ENCODE data around the gene DMD. TPM values are rescaled to one million over a fixed set of nuclear protein-coding genes. Genes with fewer than 3 reads are reported as not detected.

The DMD gene
- total and polyA plus RNA-seq, 2 of the 13 experiments (the other 11 are each of a cell fraction or from before 2014, with no cell fraction given), result 17.6 to 25.9 TPM

DNA sequence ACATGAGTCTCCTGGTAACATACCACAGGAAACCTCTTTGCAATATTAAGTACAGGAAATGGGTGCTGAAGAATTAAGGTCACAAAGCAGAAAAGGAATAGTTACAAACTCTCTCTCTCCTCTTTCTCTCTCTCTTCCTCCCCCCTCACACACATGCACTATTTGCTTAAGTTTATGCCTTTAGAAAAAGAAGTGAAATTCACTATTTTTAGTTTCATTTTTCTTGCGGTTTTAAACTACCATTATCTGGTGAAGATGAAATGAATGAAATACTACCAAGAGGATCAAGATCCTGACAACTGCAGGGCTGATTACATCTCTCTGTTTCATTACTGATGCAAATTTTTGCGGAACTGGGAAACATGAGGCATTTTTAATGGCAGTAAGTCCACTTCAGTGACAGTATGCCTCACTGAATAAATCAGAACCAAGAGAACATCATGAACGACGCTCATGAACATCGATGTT lies 2075.2 kb downstream of the DMD start:
- ChIA-PET POLR2A (no interaction called here), CTCF (ENCODE audit: low intra/inter-chr PET ratio, low total read pairs) (no interaction called here)
- no peak overlapping the region for H3K4me2 ChIP-seq (ENCODE audit: low read depth, low read length)
- no TSS peak for BruUV-seq (replicated peaks)
- no peak overlapping the region for H2AFZ ChIP-seq (ENCODE audit: low read length)
- in situ Hi-C loops (cut with HindIII; ENCODE audit: extremely low pct_ligation_motif_present, low pct_unique_long_range_greater_than_20kb), result no loop called here
- FAIRE-seq, result no peak
- no peaks in the 10 kb centered on the region for H3K9me3 ChIP-seq (ENCODE audit: low read length)
- H3K4me3 ChIP-seq (replicated peaks in 1 of 3; ENCODE audit: insufficient read depth in 1 of 3, low read depth in 2 of 3, low read length in 3 of 3), result no peak overlapping the region
- WGBS (ENCODE audit: low lambda C conversion rate), result 96% methylated on average over 5 of the region's 5 CpGs
- no peak for ATAC-seq
- no peaks in the 10 kb centered on the region for H4K20me1 ChIP-seq (ENCODE audit: insufficient read depth, low read length)
- no peaks in the 10 kb centered on the region for H3K79me2 ChIP-seq (ENCODE audit: insufficient read depth, low read length)
- H3K27me3 ChIP-seq (ENCODE audit: control insufficient read depth in 1 of 2, insufficient read depth in 2 of 2, low read length in 2 of 2), result no peaks in the 10 kb centered on the region
- no peak overlapping the region for H3K9ac ChIP-seq (ENCODE audit: insufficient read depth, low read depth, low read length)
- TF ChIP-seq TBL1XR1 (IDR thresholded peaks at IDR 0.05; ENCODE audit: borderline replicate concordance, low read length, partially characterized antibody), result no peak
- no peak for TF ChIP-seq FOXA3 (CRISPR knock-in tag; IDR thresholded peaks at IDR 0.05)
- H3K36me3 ChIP-seq (replicated peaks in 1 of 2; ENCODE audit: control insufficient read depth in 1 of 2, insufficient read depth in 2 of 2, low read length in 2 of 2), result peaks cover 0 to 13% of the 10 kb centered on the region in 2 experiments; a peak in 1 of 5 replicates
- H3K4me1 ChIP-seq (ENCODE audit: insufficient read depth, low read length), result no peaks in the 10 kb centered on the region
- intact Hi-C loops (cut with micrococcal nuclease; ENCODE audit: unreplicated experiment), result no loop called here
- DNase-seq (ENCODE audit: low spot score), result no peak
- no peak overlapping the region for H3K27ac ChIP-seq (ENCODE audit: extremely low read length, insufficient read depth, low read length)

DNA sequence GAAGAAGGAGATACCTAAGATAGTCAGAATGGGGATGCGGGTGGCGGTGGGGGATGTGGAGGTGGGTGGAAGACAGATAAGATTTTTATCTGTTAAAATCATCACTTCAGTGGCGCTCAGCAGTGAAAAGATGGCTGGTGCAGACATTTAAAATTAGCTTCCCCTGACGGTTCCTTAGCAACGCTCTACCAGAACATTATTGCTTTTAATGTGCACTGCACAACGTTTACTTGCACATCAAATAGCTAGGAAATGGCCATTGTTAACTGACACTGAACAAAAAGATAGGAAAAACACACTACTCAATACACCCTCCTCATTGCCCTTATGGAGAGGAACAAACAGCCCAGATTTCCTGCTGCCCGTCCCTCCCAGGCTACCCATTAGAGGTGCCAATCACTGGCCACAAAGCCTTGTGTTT lies 2078.5 kb downstream of the DMD start:
- Histone ChIP-seq H3K9ac (ENCODE audit: insufficient read depth, low read depth, low read length) (no peak overlapping the region), H3K27me3 (ENCODE audit: control insufficient read depth in 1 of 2, insufficient read depth in 2 of 2, low read length in 2 of 2) (no peaks in the 10 kb centered on the region), H3K4me1 (ENCODE audit: insufficient read depth, low read length) (no peaks in the 10 kb centered on the region), H3K79me2 (ENCODE audit: insufficient read depth, low read length) (no peaks in the 10 kb centered on the region), H3K9me3 (ENCODE audit: low read length) (no peaks in the 10 kb centered on the region), H3K4me3 (replicated peaks in 1 of 3; ENCODE audit: insufficient read depth in 1 of 3, low read depth in 2 of 3, low read length in 3 of 3) (no peak overlapping the region), H2AFZ (ENCODE audit: low read length) (no peak overlapping the region), H3K36me3 (replicated peaks in 1 of 2; ENCODE audit: control insufficient read depth in 1 of 2, insufficient read depth in 2 of 2, low read length in 2 of 2) (peaks cover 0 to 17% of the 10 kb centered on the region in 2 experiments; a peak in 1 of 5 replicates), H4K20me1 (ENCODE audit: insufficient read depth, low read length) (no peaks in the 10 kb centered on the region), H3K27ac (ENCODE audit: extremely low read length, insufficient read depth, low read length) (no peak overlapping the region), H3K4me2 (ENCODE audit: low read depth, low read length) (no peak overlapping the region)
- intact Hi-C loops (cut with micrococcal nuclease; ENCODE audit: unreplicated experiment), result no loop called here
- no peak for FAIRE-seq
- ATAC-seq, result no peak
- BruUV-seq (replicated peaks), result no TSS peak
- DNase-seq (ENCODE audit: low spot score), result no peak
- CTCF ChIA-PET (ENCODE audit: low intra/inter-chr PET ratio, low total read pairs), result no interaction called here
- 96% methylated on average over 7 of the region's 7 CpGs for WGBS (ENCODE audit: low lambda C conversion rate)
- POLR2A ChIA-PET, result no interaction called here
- in situ Hi-C loops (cut with HindIII; ENCODE audit: extremely low pct_ligation_motif_present, low pct_unique_long_range_greater_than_20kb), result no loop called here
- TF ChIP-seq, protein P1, sequence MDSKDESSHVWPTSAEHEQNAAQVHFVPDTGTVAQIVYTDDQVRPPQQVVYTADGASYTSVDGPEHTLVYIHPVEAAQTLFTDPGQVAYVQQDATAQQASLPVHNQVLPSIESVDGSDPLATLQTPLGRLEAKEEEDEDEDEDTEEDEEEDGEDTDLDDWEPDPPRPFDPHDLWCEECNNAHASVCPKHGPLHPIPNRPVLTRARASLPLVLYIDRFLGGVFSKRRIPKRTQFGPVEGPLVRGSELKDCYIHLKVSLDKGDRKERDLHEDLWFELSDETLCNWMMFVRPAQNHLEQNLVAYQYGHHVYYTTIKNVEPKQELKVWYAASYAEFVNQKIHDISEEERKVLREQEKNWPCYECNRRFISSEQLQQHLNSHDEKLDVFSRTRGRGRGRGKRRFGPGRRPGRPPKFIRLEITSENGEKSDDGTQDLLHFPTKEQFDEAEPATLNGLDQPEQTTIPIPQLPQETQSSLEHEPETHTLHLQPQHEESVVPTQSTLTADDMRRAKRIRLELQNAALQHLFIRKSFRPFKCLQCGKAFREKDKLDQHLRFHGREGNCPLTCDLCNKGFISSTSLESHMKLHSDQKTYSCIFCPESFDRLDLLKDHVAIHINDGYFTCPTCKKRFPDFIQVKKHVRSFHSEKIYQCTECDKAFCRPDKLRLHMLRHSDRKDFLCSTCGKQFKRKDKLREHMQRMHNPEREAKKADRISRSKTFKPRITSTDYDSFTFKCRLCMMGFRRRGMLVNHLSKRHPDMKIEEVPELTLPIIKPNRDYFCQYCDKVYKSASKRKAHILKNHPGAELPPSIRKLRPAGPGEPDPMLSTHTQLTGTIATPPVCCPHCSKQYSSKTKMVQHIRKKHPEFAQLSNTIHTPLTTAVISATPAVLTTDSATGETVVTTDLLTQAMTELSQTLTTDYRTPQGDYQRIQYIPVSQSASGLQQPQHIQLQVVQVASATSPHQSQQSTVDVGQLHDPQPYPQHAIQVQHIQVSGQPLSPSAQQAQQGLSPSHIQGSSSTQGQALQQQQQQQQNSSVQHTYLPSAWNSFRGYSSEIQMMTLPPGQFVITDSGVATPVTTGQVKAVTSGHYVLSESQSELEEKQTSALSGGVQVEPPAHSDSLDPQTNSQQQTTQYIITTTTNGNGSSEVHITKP (CRISPR knock-in tag; IDR thresholded peaks at IDR 0.05; ENCODE audit: low read depth), result no peak
- TF ChIP-seq, protein P2, sequence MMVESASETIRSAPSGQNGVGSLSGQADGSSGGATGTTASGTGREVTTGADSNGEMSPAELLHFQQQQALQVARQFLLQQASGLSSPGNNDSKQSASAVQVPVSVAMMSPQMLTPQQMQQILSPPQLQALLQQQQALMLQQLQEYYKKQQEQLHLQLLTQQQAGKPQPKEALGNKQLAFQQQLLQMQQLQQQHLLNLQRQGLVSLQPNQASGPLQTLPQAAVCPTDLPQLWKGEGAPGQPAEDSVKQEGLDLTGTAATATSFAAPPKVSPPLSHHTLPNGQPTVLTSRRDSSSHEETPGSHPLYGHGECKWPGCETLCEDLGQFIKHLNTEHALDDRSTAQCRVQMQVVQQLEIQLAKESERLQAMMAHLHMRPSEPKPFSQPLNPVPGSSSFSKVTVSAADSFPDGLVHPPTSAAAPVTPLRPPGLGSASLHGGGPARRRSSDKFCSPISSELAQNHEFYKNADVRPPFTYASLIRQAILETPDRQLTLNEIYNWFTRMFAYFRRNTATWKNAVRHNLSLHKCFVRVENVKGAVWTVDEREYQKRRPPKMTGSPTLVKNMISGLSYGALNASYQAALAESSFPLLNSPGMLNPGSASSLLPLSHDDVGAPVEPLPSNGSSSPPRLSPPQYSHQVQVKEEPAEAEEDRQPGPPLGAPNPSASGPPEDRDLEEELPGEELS (CRISPR knock-in tag; IDR thresholded peaks at IDR 0.05), result no peak
- TF ChIP-seq REPIN1 (CRISPR knock-in tag; IDR thresholded peaks at IDR 0.05; ENCODE audit: borderline replicate concordance, low read depth) (no peak), NCOA2 (CRISPR knock-in tag; IDR thresholded peaks at IDR 0.05) (no peak), JUN (CRISPR knock-in tag; IDR thresholded peaks at IDR 0.05) (no peak)
- TF ChIP-seq, protein P3, sequence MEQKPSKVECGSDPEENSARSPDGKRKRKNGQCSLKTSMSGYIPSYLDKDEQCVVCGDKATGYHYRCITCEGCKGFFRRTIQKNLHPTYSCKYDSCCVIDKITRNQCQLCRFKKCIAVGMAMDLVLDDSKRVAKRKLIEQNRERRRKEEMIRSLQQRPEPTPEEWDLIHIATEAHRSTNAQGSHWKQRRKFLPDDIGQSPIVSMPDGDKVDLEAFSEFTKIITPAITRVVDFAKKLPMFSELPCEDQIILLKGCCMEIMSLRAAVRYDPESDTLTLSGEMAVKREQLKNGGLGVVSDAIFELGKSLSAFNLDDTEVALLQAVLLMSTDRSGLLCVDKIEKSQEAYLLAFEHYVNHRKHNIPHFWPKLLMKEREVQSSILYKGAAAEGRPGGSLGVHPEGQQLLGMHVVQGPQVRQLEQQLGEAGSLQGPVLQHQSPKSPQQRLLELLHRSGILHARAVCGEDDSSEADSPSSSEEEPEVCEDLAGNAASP (CRISPR knock-in tag; IDR thresholded peaks at IDR 0.05; ENCODE audit: borderline replicate concordance), result no peak

All from HepG2 (cell line).